Skeletal muscle tissue (tissue), 4 donors: ENCODE measurements around the gene CACNG8. TPM values are rescaled to one million over a fixed set of nuclear protein-coding genes. Genes with fewer than 3 reads are reported as not detected.

ENCODE experiments used
- H3K27ac ChIP-seq: one replicate; pipeline ENCODE4 v1.7.0; 2013; ENCODE audit warnings: mild to moderate bottlenecking, low read depth, low read length, inconsistent platforms
- H3K27me3 ChIP-seq, 3 donors: one replicate each; pipeline ENCODE4 v1.7.0; 2013; ENCODE audit warnings: low read length in 3 of 3; ENCODE audit not compliant: control insufficient read depth in 3 of 3, insufficient read depth in 3 of 3
- H3K36me3 ChIP-seq, 3 donors: one replicate each; pipeline ENCODE4 v1.7.0; 2013; ENCODE audit warnings: low read length in 3 of 3; ENCODE audit not compliant: control insufficient read depth in 3 of 3, insufficient read depth in 3 of 3
- H3K4me1 ChIP-seq, 3 donors: one replicate each; pipeline ENCODE4 v1.7.0; 2013; ENCODE audit warnings: low read length in 3 of 3, mild to moderate bottlenecking in 3 of 3; ENCODE audit not compliant: control insufficient read depth in 3 of 3, insufficient read depth in 3 of 3
- H3K4me3 ChIP-seq, 3 donors: one replicate each; pipeline ENCODE4 v1.7.0; 2013; ENCODE audit warnings: low read length in 3 of 3
- H3K9ac ChIP-seq, 3 donors: one replicate each; pipeline ENCODE4 v1.7.0; 2013; ENCODE audit warnings: low read length in 3 of 3, mild to moderate bottlenecking in 3 of 3, moderate library complexity in 2 of 3, low read depth in 1 of 3
- H3K9me3 ChIP-seq, 3 donors: one replicate each; pipeline ENCODE4 v1.7.0; 2013; ENCODE audit warnings: low read length in 3 of 3; ENCODE audit not compliant: control insufficient read depth in 3 of 3
- total RNA-seq: library from RNA; depleted of rRNA; stranded (reverse); fragments of >200 nt; gene quantifications from one replicate; pipeline ENCODE4 v1.2.3, GENCODE V29; 2014
- donor health status: Osteomylitis.

The CACNG8 gene
- total RNA-seq, 1 donor from 2014 or later, result under 0.01 TPM

GRCh38 chr19:54002495-54003315 is 40.0 kb downstream of the CACNG8 start:
- peaks cover 0 to 6% (median 0%) of the 10 kb centered on the region in 3 donors for H3K4me1 ChIP-seq
- H3K9ac ChIP-seq, result no peak overlapping the region
- H3K27me3 ChIP-seq, result peaks cover 0 to 6% (median 0%) of the 10 kb centered on the region in 3 donors
- H3K4me3 ChIP-seq, result no peak overlapping the region
- H3K27ac ChIP-seq, result no peak overlapping the region
- H3K9me3 ChIP-seq, result no peaks in the 10 kb centered on the region
- H3K36me3 ChIP-seq, result peaks cover 11 to 29% (median 12%) of the 10 kb centered on the region in 3 donors

GRCh38 chr19:54009440-54009839 is 46.7 kb downstream of the CACNG8 start:
- H3K9ac ChIP-seq, result no peak overlapping the region
- H3K36me3 ChIP-seq, result peaks cover 0 to 3% (median 3%) of the 10 kb centered on the region in 3 donors
- H3K27me3 ChIP-seq, result peaks cover 0 to 2% (median 0%) of the 10 kb centered on the region in 3 donors
- no peaks in the 10 kb centered on the region for H3K9me3 ChIP-seq
- peaks cover 0 to 7% (median 4%) of the 10 kb centered on the region in 3 donors for H3K4me1 ChIP-seq
- no peak overlapping the region for H3K27ac ChIP-seq
- H3K4me3 ChIP-seq, result no peak overlapping the region

GRCh38 chr19:54010474-54010873 is 47.7 kb downstream of the CACNG8 start:
- Histone ChIP-seq H3K36me3 (peaks cover 0 to 3% (median 3%) of the 10 kb centered on the region in 3 donors), H3K9me3 (no peaks in the 10 kb centered on the region), H3K4me1 (peaks cover 0 to 9% (median 4%) of the 10 kb centered on the region in 3 donors), H3K27me3 (peaks cover 0 to 6% (median 4%) of the 10 kb centered on the region in 3 donors), H3K4me3 (no peak overlapping the region), H3K9ac (no peak overlapping the region), H3K27ac (no peak overlapping the region)

GRCh38 chr19:54011507-54012211 is 48.9 kb downstream of the CACNG8 start:
- peaks cover 0 to 3% (median 3%) of the 10 kb centered on the region in 3 donors for H3K36me3 ChIP-seq
- no peak overlapping the region for H3K9ac ChIP-seq
- H3K4me3 ChIP-seq, result no peak overlapping the region
- H3K9me3 ChIP-seq, result no peaks in the 10 kb centered on the region
- peaks cover 0 to 6% (median 4%) of the 10 kb centered on the region in 3 donors for H3K27me3 ChIP-seq
- H3K4me1 ChIP-seq, result peaks cover 0 to 9% (median 4%) of the 10 kb centered on the region in 3 donors
- H3K27ac ChIP-seq, result no peak overlapping the region

GRCh38 chr19:54013866-54014265 is 51.1 kb downstream of the CACNG8 start:
- peaks cover 0 to 6% (median 4%) of the 10 kb centered on the region in 3 donors for H3K27me3 ChIP-seq

GRCh38 chr19:54014920-54015560 is 52.3 kb downstream of the CACNG8 start:
- Histone ChIP-seq H3K27me3 (peaks cover 0 to 6% (median 4%) of the 10 kb centered on the region in 3 donors), H3K4me1 (peaks cover 0 to 2% (median 0%) of the 10 kb centered on the region in 3 donors), H3K9me3 (no peaks in the 10 kb centered on the region), H3K27ac (no peak overlapping the region), H3K4me3 (no peak overlapping the region), H3K9ac (no peak overlapping the region), H3K36me3 (no peaks in the 10 kb centered on the region)

More at GRCh38 chr19:54013866-54014265, 51.1 kb downstream of the CACNG8 start:
- H3K9me3 ChIP-seq, result no peaks in the 10 kb centered on the region
- H3K36me3 ChIP-seq, result no peaks in the 10 kb centered on the region
- H3K9ac ChIP-seq, result no peak overlapping the region
- H3K27ac ChIP-seq, result no peak overlapping the region
- H3K4me1 ChIP-seq, result peaks cover 0 to 2% (median 0%) of the 10 kb centered on the region in 3 donors
- H3K4me3 ChIP-seq, result no peak overlapping the region

- peaks cover 0 to 8% (median 2%) of the 10 kb centered on the region in 3 donors for H3K27me3 ChIP-seq
Observed at GRCh38 chr19:54017261-54017660, 54.5 kb downstream of the CACNG8 start.

GRCh38 chr19:54021363-54021762 is 58.6 kb downstream of the CACNG8 start:
- Histone ChIP-seq H3K4me1 (peaks cover 0 to 3% (median 0%) of the 10 kb centered on the region in 3 donors), H3K9ac (no peak overlapping the region), H3K27ac (no peak overlapping the region), H3K4me3 (no peak overlapping the region), H3K36me3 (no peaks in the 10 kb centered on the region), H3K27me3 (peaks cover 0 to 11% (median 6%) of the 10 kb centered on the region in 3 donors), H3K9me3 (no peaks in the 10 kb centered on the region)

More at GRCh38 chr19:54017261-54017660, 54.5 kb downstream of the CACNG8 start:
- H3K36me3 ChIP-seq, result no peaks in the 10 kb centered on the region
- peaks cover 0 to 2% (median 0%) of the 10 kb centered on the region in 3 donors for H3K4me1 ChIP-seq
- H3K9ac ChIP-seq, result no peak overlapping the region
- H3K4me3 ChIP-seq, result no peak overlapping the region
- H3K9me3 ChIP-seq, result no peaks in the 10 kb centered on the region
- H3K27ac ChIP-seq, result no peak overlapping the region

- Histone ChIP-seq H3K9me3 (no peaks in the 10 kb centered on the region), H3K36me3 (no peaks in the 10 kb centered on the region), H3K27ac (no peak overlapping the region), H3K4me3 (no peak overlapping the region), H3K4me1 (peaks cover 0 to 3% (median 0%) of the 10 kb centered on the region in 3 donors), H3K9ac (no peak overlapping the region), H3K27me3 (peaks cover 0 to 14% (median 6%) of the 10 kb centered on the region in 3 donors)
Observed at GRCh38 chr19:54021932-54022331, 59.2 kb downstream of the CACNG8 start.
